ENCODE data around the gene IFNK. TPM values are rescaled to one million over a fixed set of nuclear protein-coding genes. Genes with fewer than 3 reads are reported as not detected.

The IFNK gene
- total and polyA plus RNA-seq, 2 donors (not counting 3 experiments of a cell fraction or from before 2014, with no cell fraction given): not detected

GRCh38 chr9:27520986-27521385, 3.1 kb upstream of the IFNK start:
- Histone ChIP-seq H3K9ac (replicated peaks; ENCODE audit: extremely low read depth, insufficient read depth, low read length) (no peak overlapping the region), H3K4me2 (ENCODE audit: insufficient read depth, low read length) (no peak overlapping the region), H3K4me1 (ENCODE audit: control insufficient read depth, extremely low read depth, insufficient read depth, low read length) (no peaks in the 10 kb centered on the region), H3K27me3 (ENCODE audit: control insufficient read depth in 2 of 2, insufficient read depth in 2 of 2, low read length in 2 of 2) (peaks cover 0 to 15% of the 10 kb centered on the region in 2 experiments), H3K27ac (ENCODE audit: insufficient read depth, low read depth, low read length) (no peak overlapping the region), H2AFZ (ENCODE audit: low read depth, low read length) (no peak overlapping the region), H3K79me2 (ENCODE audit: control insufficient read depth, insufficient read depth, low read length) (no peaks in the 10 kb centered on the region), H3K9me1 (replicated peaks; ENCODE audit: control insufficient read depth, extremely low read depth, insufficient read depth, low read length) (no peaks in the 10 kb centered on the region), H3K9me3 (replicated peaks; ENCODE audit: control insufficient read depth, insufficient read depth, low read length) (no peaks in the 10 kb centered on the region), H4K20me1 (replicated peaks; ENCODE audit: control insufficient read depth, extremely low read depth, insufficient read depth, low read length) (no peaks in the 10 kb centered on the region), H3K36me3 (ENCODE audit: control insufficient read depth in 2 of 2, extremely low read depth in 1 of 2, insufficient read depth in 2 of 2, low read length in 2 of 2) (no peaks in the 10 kb centered on the region), H3K4me3 (replicated peaks in 1 of 3; ENCODE audit: insufficient read depth in 1 of 3, low read depth in 1 of 3, low read length in 3 of 3) (no peak overlapping the region)
- DNase-seq (ENCODE audit: low read depth, low spot score): no peak
- TF ChIP-seq POLR2AphosphoS5 (IDR thresholded peaks at IDR 0.05; ENCODE audit: insufficient read depth, low read depth, low read length) (no peak), EZH2 (IDR thresholded peaks at IDR 0.05; ENCODE audit: borderline replicate concordance, low read depth, low read length, severe bottlenecking) (no peak), FOS (IDR thresholded peaks at IDR 0.05; ENCODE audit: borderline replicate concordance, insufficient read depth, low read length) (no peak), JUN (IDR thresholded peaks at IDR 0.05; ENCODE audit: borderline replicate concordance, insufficient read depth, insufficient read length, low read depth) (no peak), CTCF (IDR thresholded peaks at IDR 0.05; ENCODE audit: extremely low read depth in 1 of 2, insufficient read depth in 1 of 2, low read depth in 1 of 2, low read length in 2 of 2) (no peak), MYC (IDR thresholded peaks at IDR 0.05; ENCODE audit: low read depth, low read length) (no peak), GATA2 (IDR thresholded peaks at IDR 0.05; ENCODE audit: insufficient read depth, insufficient read length, low read depth, low read length) (no peak), MAX (IDR thresholded peaks at IDR 0.05; ENCODE audit: insufficient read depth, insufficient read length) (no peak), POLR2A (IDR thresholded peaks at IDR 0.05; ENCODE audit: low read depth, low read length) (no peak)
- FAIRE-seq: no peak
- intact Hi-C loops (cut with micrococcal nuclease): no loop called here
- no TSS peak for BruUV-seq (replicated peaks)
- ChIA-PET POLR2A (no interaction called here), CTCF (no interaction called here)
- dilution Hi-C loops (cut with MboI; ENCODE audit: extremely low pct_ligation_motif_present, low sequenced_read_pairs): loop anchor here (25.0 kb wide), 1 partner anchor 184 kb away; no protein-coding TSS in a partner anchor
